NCI-H2171 (cell line): ENCODE measurements around the gene ZNF605.
"Not testable (repeated sequence)": the region's sequence is repeated elsewhere in the genome, so short reads cannot be mapped to it uniquely, and the experiment has no call there.

Experiments used
- DNase-seq: peaks from one replicate; lab custom pipeline; 2025; lab: John Stamatoyannopoulos, UW

The ZNF605 gene

DNA sequence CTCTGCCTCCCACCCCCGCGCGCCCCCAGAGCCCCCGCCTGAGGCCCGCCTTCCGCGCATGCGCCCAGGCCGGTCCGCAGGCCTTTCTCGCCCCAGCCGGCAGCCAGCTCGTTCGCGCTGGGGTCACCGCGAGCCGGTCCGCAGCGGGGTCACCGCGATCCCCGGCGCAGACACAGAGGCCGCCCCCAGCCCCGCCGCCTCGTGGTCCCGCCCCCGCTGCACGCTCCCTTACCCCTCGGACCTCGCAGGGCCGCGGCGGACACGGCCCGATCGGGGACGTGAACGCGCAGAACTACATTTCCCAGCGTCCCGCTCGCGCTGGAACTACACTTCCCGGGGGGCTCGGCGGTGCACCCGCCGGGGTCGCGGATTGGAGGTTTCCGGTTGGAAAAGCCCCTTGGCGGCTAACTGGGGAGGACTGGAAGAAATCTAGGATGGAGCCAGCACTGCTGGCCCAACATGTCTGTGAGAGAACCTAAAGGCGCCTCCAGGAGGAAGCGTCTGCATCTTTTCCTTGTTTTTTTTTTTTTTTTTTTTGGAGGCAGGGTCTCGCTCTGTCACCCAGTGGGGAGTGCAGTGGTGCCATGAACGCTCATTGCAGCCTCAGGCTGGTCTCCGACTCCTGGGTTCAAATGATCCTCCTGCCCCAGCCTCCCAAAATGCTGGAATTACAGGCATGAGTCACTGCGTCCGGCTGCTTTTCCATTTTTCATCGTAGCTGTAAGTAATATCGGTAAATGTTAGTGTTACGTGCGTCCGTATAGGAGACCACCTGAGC lies at the start of gene ZNF605:
Gene ZNF605, minus strand, starts transcription at position 296 of the 778 bp plus-strand sequence. CDS start 10,671 bp downstream, outside the sequence.
- DNase-seq: peak; percentile 90

DNA sequence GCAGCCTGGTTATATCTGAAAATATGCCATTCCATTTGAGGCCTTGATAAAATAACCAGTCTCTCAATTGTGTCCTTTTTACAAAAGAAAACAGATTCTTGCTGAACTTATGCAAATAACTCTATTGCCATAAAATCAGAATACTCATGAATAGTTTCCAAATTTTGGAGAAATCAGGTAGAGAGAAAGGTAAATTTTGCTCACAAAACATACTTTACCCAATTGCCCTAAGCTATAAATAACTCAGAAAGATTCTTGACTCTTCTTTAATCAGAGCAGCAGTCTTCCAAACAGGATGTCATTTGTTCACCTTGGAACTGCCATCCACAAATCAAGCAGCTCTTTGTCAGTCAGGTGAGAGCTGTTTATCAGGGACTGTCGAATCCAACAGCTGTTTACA lies 42.6 kb upstream of the ZNF605 start:
- DNase-seq: no peak

DNA sequence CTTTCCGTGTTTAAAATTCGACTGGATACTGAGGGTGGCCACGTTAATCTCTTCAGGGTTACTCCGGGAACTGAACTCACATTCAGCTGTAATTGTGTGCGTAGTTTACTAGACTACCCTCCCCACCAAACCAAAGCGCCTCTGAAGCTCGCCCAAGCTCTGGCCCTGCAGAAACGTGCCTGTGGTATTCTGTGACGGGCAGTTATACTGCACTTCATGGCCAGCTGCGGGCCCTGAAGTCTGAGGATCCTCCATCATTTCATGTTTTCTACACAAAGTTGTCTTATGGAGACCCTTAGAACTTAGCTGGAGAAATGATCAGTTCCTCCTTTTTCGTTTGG lies 30.7 kb upstream of the ZNF605 start:
- DNase-seq: no peak

DNA sequence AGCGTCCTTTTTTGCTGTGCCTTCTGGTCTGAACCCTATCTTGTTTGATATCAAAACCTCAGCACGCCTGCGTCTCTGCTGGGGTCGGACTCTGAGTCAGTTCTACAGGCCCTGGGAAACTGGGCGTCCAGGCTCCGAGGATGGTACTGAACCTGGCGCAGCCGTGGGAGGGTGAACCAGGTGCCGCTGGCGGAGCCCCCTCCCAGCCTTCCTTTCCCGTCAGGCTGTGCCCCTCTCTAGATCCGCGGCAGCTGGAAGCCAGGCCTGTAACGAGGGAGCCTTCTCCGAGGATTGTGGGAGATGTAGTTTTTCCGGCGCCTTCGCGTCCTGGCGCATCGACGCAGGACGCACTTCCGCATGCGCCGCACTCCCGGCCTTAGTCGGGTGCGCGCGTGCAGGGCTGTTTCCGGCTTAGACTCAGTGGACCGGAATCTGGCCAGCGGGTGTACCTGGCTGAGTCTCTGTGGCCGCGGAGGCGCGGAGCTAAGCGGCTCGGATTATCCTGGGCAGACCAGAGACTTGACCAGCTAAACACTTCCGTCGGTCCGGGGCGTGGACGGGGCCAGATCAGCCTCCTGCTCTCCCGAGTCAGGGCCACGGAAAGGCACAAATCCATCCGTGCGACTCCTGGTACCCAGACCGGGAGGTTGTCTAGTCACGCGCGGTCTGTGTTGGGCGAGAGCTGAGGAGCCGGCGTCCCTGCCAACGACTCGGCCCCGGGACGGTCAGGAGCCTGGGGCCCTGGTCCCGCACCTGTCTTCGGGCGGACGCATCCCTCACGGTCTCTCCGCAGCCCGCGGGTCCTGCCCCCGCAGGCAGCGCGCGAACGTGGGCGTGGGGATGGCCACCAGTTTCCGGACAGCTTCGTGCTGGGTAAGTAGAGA lies 30.1 kb upstream of the ZNF605 start, which contains the start of gene ZNF26:
Gene ZNF26, plus strand, starts transcription at position 367 of the 884 bp plus-strand sequence. Its CDS starts 474 bp downstream, at position 841.
- peak; percentile 94 for DNase-seq

DNA sequence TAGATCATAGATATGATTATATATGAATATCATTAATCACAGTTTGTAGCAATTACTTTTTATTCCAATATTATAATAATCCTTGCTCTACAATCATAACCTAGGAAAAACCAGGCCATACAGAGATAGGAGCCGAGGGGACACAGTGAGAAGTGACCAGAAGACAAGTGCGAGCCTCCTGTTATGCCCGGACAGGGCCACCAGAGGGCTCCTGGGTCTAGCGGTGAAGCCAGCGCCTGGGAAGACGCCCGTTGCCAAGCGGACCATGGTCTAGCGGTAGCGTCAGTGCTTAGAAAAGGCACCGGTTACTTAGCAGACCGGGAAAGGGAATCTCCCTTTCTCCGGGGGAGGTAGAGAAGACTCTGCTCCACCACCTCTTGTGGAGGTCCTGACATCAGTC lies 20.8 kb upstream of the ZNF605 start:
- not testable (repeated sequence) for DNase-seq

DNA sequence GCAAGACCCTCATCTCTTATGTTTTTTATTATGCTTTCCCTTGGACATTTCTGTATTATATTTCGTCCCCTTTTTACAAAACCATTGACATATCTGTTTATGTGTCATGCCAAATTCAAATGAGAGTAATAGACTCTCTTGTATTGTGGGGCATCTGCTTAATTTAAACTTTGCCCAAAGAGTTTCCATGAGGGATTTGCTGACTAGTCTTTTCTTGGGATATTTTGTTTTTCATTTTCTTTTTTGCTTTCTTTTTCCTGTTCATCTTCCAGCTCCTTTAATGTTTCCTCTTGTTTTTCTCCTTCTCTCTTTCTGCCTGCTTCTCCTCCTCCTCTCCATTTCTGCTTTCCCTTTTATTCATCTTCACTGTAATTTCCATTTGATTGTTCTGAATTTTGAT lies 16.3 kb upstream of the ZNF605 start:
- DNase-seq: no peak

DNA sequence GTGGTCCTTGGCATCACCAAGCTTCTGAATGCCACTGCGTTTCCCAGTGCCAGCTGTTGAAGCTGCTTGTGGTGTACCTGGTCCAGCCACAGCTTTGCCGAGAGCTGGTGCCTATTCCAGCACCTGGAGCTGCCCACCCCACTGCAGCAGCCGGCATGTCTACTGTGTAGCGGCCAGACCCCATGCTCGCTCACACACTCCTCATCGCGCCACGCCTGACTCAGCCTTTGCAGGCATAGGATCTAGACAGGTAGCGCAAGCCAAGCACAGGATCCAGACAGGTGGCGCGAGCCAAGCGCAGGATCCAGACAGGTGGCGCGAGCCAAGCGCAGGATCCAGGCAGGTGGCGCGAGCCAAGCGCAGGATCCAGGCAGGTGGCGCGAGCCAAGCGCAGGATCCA lies 11.6 kb upstream of the ZNF605 start:
- DNase-seq: no peak

DNA sequence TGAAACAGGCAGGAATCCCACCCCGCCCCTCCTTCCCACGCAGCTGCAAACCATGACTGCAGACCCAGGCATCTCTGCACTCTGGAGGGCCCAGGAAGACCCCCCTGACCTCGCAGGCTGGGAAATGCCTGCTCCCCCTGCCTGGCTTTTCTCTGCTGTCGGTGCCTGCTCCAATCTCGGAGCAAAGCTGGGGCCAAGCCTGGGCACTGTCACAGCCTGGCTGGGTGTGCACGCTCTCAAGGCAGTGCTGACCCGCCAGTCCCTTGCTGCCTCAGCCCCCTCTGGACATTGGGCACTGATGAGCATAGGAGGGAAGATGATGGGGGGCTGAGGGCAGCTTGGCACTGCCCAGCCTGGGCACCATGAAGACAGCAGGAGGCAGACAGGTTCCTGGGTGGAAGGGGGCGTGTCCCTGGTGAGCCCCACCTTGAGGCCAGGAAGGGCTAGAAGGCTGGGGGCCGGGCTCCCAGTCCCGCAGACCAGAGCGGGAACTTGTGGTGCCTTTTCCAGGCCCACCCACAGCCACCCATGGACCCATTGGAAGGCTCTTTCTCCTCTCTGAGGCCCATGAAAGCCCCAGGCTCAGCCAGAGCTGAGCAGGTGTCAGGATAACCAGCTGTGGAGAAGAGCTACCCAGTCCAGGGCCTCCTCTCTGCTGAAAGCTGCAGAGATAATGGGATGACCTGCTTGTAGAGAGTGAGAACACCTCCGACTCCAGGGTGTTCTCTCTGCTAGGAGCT lies 10.7 kb upstream of the ZNF605 start:
- DNase-seq: no peak

DNA sequence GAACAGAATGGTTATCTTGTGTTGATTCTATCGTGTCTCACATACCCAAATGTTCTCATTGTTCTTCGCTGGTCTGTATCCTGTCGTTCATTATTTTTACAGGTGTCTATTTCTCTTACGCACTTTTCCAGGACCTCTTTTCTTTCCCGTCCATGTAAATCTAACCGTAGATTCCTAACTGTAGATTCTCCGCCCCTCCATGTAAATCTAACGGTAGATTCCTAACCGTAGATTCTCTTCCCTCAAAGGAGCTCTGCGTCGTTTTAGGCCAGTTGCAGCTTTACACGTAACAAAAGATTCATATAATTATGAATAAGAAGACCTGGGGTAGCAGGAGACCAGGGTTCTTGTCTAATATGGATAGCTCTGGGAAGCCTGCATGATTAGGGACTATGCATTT lies 9.7 kb upstream of the ZNF605 start:
- DNase-seq: no peak

DNA sequence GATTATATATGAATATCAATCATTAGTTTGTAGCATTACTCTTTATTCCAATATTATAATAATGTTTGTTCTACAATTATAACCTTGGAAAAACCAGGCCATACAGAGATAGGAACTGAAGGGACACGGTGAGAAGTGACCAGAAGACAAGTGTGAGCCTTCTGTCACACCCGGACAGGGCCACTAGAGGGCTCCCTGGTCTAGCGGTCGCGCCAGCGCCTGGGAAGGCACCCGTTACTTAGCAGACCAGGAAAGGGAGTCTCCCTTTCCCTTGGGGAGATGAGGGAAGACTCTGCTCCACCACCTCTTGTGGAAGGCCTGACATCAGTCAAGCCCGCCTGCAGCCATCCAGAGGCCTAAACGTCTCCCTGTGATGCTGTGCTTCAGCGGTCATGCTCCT lies 7.8 kb upstream of the ZNF605 start:
- not testable (repeated sequence) for DNase-seq

DNA sequence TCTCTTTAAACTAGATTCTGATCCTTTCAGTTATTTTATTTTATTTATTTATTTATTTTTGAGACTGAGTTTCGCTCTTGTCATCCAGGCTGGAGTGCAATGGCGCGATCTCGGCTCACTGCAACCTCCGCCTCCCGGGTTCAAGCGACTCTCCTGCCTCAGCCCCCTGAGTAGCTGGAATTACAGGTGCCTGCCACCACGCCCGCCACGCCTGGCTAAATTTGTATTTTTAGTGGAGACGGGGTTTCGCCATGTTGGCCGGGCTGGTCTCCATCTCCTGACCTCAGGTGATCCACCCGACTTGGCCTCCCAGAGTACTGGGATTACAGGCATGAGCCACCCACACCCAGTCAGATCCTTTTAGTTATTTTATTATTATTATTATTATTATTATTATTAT lies 5.7 kb upstream of the ZNF605 start:
- not testable (repeated sequence) for DNase-seq

DNA sequence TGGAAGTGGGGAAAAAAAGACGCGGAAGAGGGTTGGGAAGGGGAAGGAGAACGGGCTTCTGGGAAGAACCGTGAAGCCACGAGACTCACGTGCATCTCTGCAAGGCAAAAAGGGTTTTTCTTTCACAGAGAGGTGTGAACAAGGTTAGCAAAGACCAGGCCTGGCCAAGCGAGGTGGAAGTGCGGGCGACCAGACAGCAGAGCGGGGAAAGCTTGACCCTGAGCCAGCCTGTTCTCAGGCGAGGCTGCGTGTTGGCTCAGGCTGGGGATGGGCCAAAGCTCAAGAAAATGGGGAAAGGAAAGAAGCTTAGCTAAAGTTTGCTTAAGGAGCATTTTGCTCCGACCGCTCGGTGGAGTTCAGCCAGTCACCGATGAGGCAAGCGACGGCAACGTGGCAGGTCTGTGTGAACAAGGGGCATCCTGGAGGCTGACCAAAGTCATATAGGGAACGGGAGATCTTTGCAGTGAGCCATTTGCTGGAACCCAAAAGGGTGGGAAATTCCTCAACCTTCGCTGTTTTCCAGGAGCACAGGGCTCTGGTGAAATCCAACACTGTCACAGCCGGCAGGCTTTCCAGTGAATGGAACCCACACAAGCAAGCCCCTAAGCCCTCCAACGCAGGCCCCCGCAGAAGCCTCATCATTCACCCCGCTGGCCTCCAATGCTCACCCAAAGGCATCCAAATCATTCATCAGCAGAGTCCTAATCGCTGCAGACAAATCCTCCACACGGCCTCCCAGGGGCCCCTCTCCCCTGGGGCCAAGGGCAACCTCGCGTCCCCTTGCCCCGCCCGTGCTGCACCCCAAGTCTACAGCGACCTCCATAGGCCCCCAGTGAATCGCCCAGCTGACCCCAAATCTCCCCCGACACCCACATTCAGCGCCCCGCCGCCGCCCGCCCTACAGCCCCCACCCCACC lies 754 bp downstream of the ZNF605 start:
- DNase-seq: peak; percentile 42

DNA sequence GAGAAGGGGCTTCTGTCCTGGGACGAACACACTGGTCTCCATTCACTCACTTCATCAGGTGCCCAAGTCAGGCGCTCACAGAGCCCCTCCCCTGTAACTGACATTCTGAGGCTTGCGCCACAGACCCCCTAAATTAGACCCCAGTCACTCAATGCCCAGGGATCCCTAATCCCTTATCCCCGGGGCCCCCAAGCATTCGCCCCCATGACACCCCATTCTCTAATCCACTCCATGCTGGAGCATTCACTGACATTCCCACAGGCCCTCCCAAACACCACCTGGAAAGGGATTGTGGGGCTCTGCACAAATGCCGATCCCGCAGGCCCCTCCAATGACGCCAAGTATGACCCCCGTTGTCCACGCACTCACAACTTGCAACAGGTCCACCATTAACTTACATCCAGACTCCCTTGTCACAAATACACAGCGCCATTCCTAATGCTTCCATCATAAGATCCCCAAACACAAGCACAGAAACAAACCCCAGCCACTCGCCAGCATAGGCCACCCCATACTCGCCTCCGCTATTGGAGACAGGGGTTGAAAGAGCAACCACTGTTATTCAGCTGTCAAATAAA lies 1.5 kb downstream of the ZNF605 start:
- DNase-seq: no peak

DNA sequence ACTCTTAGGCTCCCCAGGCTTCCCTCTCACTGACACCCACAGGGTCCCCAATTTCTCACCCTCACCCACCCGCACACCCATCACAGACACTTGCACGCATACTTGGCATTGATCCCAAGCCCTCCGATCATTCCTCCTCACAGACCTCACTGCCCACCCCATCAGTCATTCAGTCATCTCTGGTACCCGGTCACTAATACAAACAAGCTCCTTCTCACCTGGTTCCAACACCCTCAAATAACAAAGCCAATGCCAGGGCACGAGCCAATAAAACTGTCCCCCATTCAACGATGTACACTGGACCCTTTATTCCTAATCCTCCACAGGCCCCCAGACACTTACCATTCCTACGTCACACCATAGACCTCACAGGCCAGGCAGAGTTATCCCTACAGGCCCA lies 2.3 kb downstream of the ZNF605 start:
- DNase-seq: no peak

DNA sequence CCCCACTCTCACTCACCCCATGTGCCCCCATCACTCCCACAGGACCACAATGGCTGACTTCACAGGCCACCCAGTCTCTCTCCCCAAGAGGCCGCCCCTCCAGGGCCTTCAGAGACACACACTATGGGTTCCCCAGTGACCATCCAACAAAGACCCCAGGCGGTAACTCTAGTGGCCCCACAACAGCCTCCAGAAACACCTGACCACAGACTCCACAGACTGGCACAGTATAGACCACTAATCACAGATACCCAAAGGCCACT lies 3.0 kb downstream of the ZNF605 start:
- no peak for DNase-seq

DNA sequence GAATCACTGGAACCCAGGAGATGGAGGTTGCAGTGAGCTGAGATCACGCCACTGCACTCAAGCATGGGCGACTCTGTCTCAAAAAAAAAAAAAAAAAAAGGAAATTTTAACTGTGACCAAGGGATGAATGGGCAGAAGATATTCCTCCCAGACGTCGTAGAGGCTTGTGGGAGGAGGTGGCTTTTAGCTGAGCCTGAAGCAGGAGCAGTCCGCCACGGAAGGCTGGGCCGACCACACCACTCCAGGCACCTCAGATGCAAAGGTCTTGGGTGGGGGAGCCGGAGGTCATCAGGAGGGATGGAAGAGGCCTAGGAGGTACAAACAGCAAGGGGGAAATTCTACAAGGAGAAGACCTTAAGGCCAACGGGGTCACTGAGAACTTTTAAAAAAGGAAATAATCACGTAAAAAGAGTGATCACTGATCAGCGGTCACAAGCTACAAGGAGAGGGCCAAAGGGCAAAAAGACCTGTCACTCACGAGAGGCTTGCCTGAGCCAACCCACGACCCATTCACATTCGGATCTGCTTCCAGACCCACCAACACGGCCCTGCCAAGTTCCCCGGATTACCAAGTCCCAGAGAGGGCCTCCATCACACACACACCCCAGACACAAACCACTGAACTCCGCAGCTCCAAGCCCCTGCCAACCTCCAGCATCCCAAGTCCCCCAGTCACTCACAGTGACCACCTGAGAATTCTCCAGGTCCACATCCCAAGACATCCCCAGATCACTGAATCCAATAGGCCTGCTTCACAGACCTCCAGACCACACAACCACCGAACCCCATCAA lies 3.5 kb downstream of the ZNF605 start:
- no peak for DNase-seq

DNA sequence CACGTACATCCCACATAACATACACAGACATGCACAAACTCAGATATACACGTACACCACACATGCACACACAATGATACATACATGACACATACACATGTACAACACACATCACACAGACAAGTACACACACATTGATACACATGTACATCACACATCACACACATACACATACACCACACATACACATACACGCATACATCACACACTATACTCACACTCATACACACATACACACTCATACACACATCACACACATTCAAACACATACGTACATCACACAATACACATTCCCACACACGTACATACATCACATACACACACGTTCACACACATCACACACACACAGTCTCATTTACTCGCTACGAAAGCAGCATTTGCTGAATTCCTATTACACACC lies 4.5 kb downstream of the ZNF605 start:
- no peak for DNase-seq

DNA sequence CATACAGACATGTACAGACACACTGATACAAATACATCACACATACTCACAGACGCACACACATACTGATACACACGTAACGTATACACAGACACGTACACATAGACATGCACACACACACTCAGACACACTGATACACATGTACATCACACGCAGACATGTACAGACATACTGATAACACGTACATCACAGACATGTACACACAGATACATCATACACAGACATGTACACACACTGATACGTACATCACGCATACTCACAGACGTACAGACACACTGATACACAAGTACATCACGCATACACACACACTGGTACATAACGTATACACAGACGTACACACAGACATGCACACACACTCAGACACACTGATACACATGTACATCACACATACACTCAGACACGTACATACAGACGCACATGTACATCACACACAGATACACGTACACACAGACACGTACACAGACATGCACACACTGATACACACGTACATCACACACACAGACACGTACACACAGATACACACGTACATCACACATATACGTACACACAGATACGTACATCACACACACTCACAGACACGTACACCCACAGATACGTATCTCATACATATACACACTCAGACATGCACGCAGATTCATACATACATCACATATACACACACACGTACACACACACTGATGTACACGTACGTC lies 5.1 kb downstream of the ZNF605 start:
- DNase-seq: no peak

DNA sequence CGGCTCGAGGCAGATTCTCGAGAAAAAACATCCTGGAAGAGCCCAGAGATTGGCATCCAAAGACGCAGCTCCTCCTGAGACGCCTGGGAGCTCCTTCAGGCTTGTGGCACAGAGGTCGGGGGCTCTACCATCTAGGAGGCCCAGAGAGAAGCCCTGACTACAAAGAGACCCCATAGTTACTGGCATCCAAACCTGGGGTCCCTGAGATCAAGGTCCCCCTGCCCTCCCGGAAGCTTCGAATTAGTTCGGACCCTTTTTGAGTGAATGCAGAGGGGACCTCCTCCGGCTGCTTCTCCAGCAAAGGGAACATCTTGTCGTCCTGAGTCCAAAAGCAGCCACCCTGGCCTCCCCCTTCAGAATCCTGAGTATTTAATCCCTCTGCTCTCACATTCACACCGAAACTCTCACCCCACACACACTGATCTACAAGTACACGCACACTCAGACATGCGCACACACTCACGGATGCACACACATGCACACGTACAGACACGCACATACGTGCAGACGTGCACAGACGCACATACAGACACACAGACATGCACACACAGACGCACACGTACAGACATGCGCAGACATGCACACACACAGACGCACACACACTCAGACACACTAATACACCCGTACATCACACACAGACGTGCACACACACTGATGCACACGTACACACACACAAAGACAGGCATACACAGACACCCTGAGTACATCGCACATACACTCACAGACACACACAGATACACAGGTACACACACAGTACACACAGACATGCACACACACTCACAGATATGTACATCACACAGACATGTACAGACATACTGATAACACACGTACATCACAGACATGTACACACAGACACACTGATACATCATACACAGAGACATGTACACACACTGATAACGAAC lies 5.9 kb downstream of the ZNF605 start:
- no peak for DNase-seq
